ENCODE results near the gene SH3PXD2B. TPM values are rescaled to one million over a fixed set of nuclear protein-coding genes. Genes with fewer than 3 reads are reported as not detected.

SH3PXD2B gene
- 6.2 and 17.7 TPM in 2 replicates for total RNA-seq (2014; rRNA removed; shearing (Covaris generic))

GRCh38 chr5:172454358-172455086 is at the start of gene SH3PXD2B:
Gene SH3PXD2B (minus strand): TSS chr5:172454525. CDS start chr5:172454352, 173 bp downstream.
- DNase-seq (ENCODE audit: low spot score): peak; percentile 53
- in situ Hi-C loops (cut with HindIII; ENCODE audit: low sequenced_read_pairs): no loop called here

- in situ Hi-C loops (cut with HindIII; ENCODE audit: low sequenced_read_pairs): no loop called here
- DNase-seq (ENCODE audit: low spot score): peak; percentile 3
These were observed 48.6 kb upstream of the SH3PXD2B start for GRCh38 chr5:172502969-172503368.

- in situ Hi-C loops (cut with HindIII; ENCODE audit: low sequenced_read_pairs): no loop called here
- no peak for DNase-seq (ENCODE audit: low spot score)
These were observed 48.1 kb upstream of the SH3PXD2B start for GRCh38 chr5:172502410-172502809.

GRCh38 chr5:172501708-172502320 is 47.5 kb upstream of the SH3PXD2B start:
- in situ Hi-C loops (cut with HindIII; ENCODE audit: low sequenced_read_pairs): no loop called here
- DNase-seq (ENCODE audit: low spot score): no peak

- in situ Hi-C loops (cut with HindIII; ENCODE audit: low sequenced_read_pairs): no loop called here
- DNase-seq (ENCODE audit: low spot score): no peak
These were observed 45.0 kb upstream of the SH3PXD2B start for GRCh38 chr5:172499287-172499686.

- in situ Hi-C loops (cut with HindIII; ENCODE audit: low sequenced_read_pairs): no loop called here
- DNase-seq (ENCODE audit: low spot score): no peak
These were observed 44.3 kb upstream of the SH3PXD2B start for GRCh38 chr5:172498431-172499129.

GRCh38 chr5:172497591-172498255 is 43.4 kb upstream of the SH3PXD2B start:
- in situ Hi-C loops (cut with HindIII; ENCODE audit: low sequenced_read_pairs): no loop called here
- DNase-seq (ENCODE audit: low spot score): no peak

GRCh38 chr5:172496671-172497371 is 42.5 kb upstream of the SH3PXD2B start:
- in situ Hi-C loops (cut with HindIII; ENCODE audit: low sequenced_read_pairs): no loop called here

GRCh38 chr5:172494630-172495505 is 40.5 kb upstream of the SH3PXD2B start:
- no peak for DNase-seq (ENCODE audit: low spot score)
- in situ Hi-C loops (cut with HindIII; ENCODE audit: low sequenced_read_pairs): no loop called here

More at GRCh38 chr5:172496671-172497371, 42.5 kb upstream of the SH3PXD2B start:
- peak; percentile 89 for DNase-seq (ENCODE audit: low spot score)

GRCh38 chr5:172493906-172494305 is 39.6 kb upstream of the SH3PXD2B start:
- in situ Hi-C loops (cut with HindIII; ENCODE audit: low sequenced_read_pairs): no loop called here
- DNase-seq (ENCODE audit: low spot score): no peak

GRCh38 chr5:172493461-172493860 is 39.1 kb upstream of the SH3PXD2B start:
- DNase-seq (ENCODE audit: low spot score): no peak

GRCh38 chr5:172493002-172493401 is 38.7 kb upstream of the SH3PXD2B start:
- no peak for DNase-seq (ENCODE audit: low spot score)
- in situ Hi-C loops (cut with HindIII; ENCODE audit: low sequenced_read_pairs): no loop called here

More at GRCh38 chr5:172493461-172493860, 39.1 kb upstream of the SH3PXD2B start:
- in situ Hi-C loops (cut with HindIII; ENCODE audit: low sequenced_read_pairs): no loop called here

- DNase-seq (ENCODE audit: low spot score): no peak
These were observed 37.9 kb upstream of the SH3PXD2B start for GRCh38 chr5:172492097-172492840.

GRCh38 chr5:172491481-172491880 is 37.2 kb upstream of the SH3PXD2B start:
- in situ Hi-C loops (cut with HindIII; ENCODE audit: low sequenced_read_pairs): no loop called here

More at GRCh38 chr5:172492097-172492840, 37.9 kb upstream of the SH3PXD2B start:
- in situ Hi-C loops (cut with HindIII; ENCODE audit: low sequenced_read_pairs): no loop called here

GRCh38 chr5:172490514-172491461 is 36.5 kb upstream of the SH3PXD2B start:
- in situ Hi-C loops (cut with HindIII; ENCODE audit: low sequenced_read_pairs): no loop called here

More at GRCh38 chr5:172491481-172491880, 37.2 kb upstream of the SH3PXD2B start:
- DNase-seq (ENCODE audit: low spot score): no peak

GRCh38 chr5:172488221-172488620 is 33.9 kb upstream of the SH3PXD2B start:
- no peak for DNase-seq (ENCODE audit: low spot score)
- in situ Hi-C loops (cut with HindIII; ENCODE audit: low sequenced_read_pairs): no loop called here

More at GRCh38 chr5:172490514-172491461, 36.5 kb upstream of the SH3PXD2B start:
- peak; percentile 83 for DNase-seq (ENCODE audit: low spot score)
